WTC11 (cell line): Measurements from ENCODE around the gene DOK5.

Experiments
- ATF6 ChIP-seq: sonication (generic); formaldehyde crosslinking; IDR thresholded peaks from 2 replicates; pipeline ENCODE4 v1.8.1; 2023; ENCODE audit warnings: mild to moderate bottlenecking, missing genetic modification reagents
- CREB1 ChIP-seq: sonication (generic); formaldehyde crosslinking; IDR thresholded peaks from 2 replicates; pipeline ENCODE4 v1.8.0; 2023; ENCODE audit warnings: mild to moderate bottlenecking, missing genetic modification reagents
- CTCF ChIP-seq: fragments of 200-600 bp; IDR thresholded peaks from 2 replicates; pipeline ENCODE4 v1.8.0; 2022; ENCODE audit warnings: antibody characterized with exemption
- E2F5 ChIP-seq: sonication (generic); formaldehyde crosslinking; IDR thresholded peaks from 2 replicates; pipeline ENCODE4 v1.8.1; 2022; ENCODE audit warnings: mild to moderate bottlenecking, moderate library complexity, missing genetic modification reagents
- ETV6 ChIP-seq: sonication (generic); formaldehyde crosslinking; IDR thresholded peaks from 2 replicates; pipeline ENCODE4 v1.8.1; 2022; ENCODE audit warnings: mild to moderate bottlenecking, missing genetic modification reagents
- IRF1 ChIP-seq: sonication (generic); formaldehyde crosslinking; IDR thresholded peaks from 2 replicates; pipeline ENCODE4 v1.8.0; 2023; ENCODE audit warnings: missing genetic modification reagents
- NFYB ChIP-seq: sonication (generic); formaldehyde crosslinking; conservative IDR thresholded peaks from 2 replicates; pipeline ENCODE4 v1.8.0; 2022; ENCODE audit warnings: low read depth, missing genetic modification reagents
- NR3C1 ChIP-seq: sonication (generic); formaldehyde crosslinking; conservative IDR thresholded peaks from 2 replicates; pipeline ENCODE4 v1.8.1; 2023; ENCODE audit warnings: low read depth, mild to moderate bottlenecking, missing genetic modification reagents
- TEAD1 ChIP-seq: sonication (generic); formaldehyde crosslinking; IDR thresholded peaks from 2 replicates; pipeline ENCODE4 v1.8.0; 2022; ENCODE audit warnings: mild to moderate bottlenecking, missing genetic modification reagents
- ZNF416 ChIP-seq: fragments of 250-450 bp; sonication (Bioruptor Pico); IDR thresholded peaks from 2 replicates; pipeline ENCODE4 v1.9.0; 2021; ENCODE audit warnings: mild to moderate bottlenecking, inconsistent platforms
- ZNF423 ChIP-seq: fragments of 250-450 bp; sonication (Bioruptor Pico); IDR thresholded peaks from 2 replicates; pipeline ENCODE4 v2.1.2; 2022; ENCODE audit warnings: mild to moderate bottlenecking, moderate library complexity

GRCh38 chr20:54550776-54551396 lies 75.5 kb downstream of the DOK5 start:
- TF ChIP-seq CTCF (no peak), E2F5 (CRISPR knock-in tag) (no peak), NR3C1 (CRISPR knock-in tag) (no peak), IRF1 (CRISPR knock-in tag) (no peak), NFYB (CRISPR knock-in tag) (no peak), TEAD1 (CRISPR knock-in tag) (no peak), ZNF423 (no peak), CREB1 (CRISPR knock-in tag) (no peak), ZNF416 (CRISPR knock-in tag) (no peak), ETV6 (CRISPR knock-in tag) (no peak), ATF6 (CRISPR knock-in tag) (no peak)
